GOT3 (cell line): ENCODE measurements around the gene OPA3.

Source experiments
- DNase-seq: peaks from one replicate; lab custom pipeline; 2025; ENCODE audit warnings: mixed read lengths; lab: John Stamatoyannopoulos, UW

The OPA3 gene

DNA sequence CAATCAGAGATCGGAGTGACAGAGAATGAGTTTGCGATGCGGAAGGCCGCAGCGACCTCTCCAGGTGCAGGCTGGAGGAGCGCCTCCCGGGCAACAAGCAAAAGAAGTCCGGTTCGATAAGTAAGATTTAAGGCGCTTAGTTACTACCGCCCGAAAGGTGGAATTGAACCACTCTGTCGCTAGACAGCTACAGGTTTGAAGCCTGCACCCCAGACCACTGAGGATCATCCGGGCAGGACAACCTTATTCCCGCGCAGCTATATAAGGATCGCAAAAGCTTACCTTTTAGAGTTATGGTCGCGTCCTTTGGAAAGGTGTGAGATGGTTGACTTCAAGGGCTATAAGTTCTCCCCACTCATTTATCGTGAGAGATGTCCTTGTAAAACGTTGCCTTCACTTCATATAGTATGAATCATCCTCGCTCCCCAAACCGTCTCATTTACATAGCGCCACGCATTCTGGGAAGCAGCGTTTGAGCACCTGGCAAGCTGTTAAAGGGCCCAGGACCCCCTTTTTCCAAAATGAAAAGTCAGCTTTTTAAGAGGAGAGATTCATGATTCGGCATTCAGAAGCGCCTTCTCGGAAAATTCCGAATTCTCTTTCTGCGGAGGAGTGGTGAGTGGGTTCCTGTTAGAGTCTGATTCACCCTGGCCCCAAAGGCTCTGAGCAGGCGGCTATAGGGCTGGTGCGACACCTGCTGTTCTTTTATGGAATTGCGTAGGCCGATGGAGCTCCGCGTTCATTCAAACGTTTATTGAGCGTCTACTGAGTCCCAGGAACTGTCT is 106.0 kb downstream of the OPA3 start:
- peak; percentile 61 for DNase-seq

DNA sequence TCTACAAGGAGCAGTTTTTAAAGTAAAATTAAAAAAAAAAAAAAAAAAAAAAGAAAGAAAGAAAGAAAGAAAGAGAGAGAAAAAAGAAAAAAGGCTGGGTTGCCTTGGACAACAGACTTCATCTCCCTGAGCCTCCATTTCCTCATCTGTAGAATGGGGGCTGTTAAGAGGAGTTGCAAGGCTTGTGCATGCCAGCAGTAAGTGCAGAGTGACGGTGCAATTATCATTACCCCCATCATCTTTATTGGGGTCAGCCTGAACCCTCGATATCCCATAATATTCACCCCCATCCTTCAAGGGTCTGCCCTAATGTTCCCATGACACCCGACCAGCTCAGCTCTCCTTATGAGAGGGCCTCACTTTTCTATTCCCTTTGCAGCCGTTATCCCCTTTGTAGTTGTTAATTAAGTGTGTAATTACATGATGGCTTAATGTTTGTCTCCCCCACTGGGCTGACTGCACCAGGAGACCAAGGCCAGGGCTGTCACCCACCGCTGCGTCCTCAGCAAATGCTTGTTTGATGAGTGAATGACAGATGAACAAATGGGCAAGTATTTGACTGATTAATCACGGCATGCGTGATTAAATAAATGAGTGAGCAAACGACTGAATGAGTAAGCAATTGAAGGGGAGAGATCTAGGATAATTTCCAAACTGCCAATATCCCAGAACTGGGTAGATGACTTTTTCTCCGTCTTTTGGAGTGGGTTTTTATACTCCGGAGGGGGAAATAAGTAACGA is 106.7 kb downstream of the OPA3 start:
- no peak for DNase-seq
